ENCODE data around the gene TRIM74.
"Not testable (repeated sequence)": the region's sequence is repeated elsewhere in the genome, so short reads cannot be mapped to it uniquely, and the experiment has no call there.

TRIM74 gene

DNA sequence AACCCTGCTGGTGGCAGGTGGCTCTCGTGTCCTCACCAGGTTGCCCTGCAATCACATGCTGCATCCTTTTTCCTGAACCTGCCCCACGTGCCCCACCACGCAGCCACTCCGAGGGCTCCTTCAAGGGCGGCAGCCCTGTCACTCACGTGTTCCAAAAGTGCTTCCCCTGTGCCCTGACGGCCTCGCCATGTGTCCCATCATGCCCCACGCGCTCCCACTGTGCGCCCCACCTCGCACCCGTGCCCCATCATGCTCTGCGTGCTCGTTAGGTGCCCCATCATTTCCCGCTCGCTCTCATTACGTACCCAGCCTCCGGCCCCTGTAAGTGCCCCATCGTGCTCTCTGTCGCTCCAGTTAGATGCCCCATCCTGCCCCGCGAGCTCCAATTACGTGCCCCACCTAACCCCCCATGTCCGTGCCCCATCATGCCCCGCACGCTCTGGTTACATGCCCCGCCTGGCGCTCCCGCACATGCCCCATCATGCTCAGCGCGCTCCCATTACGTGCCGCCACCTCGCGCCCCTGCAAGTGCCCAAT is at the start of gene TRIM74:
Gene TRIM74, minus strand, starts transcription at position 487 of the 537 bp plus-strand sequence. CDS start 3,309 bp downstream, outside the sequence.
- DNase-seq (ENCODE audit: low read depth), result not testable (repeated sequence)

DNA sequence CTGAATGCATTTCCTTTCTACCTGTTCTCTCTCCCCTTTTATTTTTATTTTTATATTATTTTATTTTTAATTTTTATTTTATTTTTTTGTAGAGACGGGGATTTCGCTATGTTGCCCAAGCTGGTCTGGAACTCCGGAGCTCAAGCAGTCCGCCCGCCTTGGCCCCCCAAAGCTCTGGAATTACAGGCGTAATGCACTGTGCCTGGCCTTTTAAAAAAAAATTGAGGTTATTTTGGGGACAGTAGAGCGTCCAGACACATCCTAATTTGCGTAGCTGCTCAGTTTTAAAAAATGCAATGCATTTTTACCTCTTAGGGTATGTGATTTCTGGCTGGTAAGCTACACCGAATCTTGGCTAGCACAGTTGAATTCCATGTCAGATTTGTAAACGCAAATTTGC is 37.2 kb upstream of the TRIM74 start:
- DNase-seq (ENCODE audit: low read depth), result not testable (repeated sequence)

- peak; percentile 74 for DNase-seq (ENCODE audit: low read depth)
Observed at GRCh38 chr7:73005693-73006447, 36.6 kb upstream of the TRIM74 start.

- not testable (repeated sequence) for DNase-seq (ENCODE audit: low read depth)
Observed at GRCh38 chr7:73005356-73005692, 36.1 kb upstream of the TRIM74 start.

- DNase-seq (ENCODE audit: low read depth), result not testable (repeated sequence)
Observed at GRCh38 chr7:72997887-72998468, 28.7 kb upstream of the TRIM74 start.

DNA sequence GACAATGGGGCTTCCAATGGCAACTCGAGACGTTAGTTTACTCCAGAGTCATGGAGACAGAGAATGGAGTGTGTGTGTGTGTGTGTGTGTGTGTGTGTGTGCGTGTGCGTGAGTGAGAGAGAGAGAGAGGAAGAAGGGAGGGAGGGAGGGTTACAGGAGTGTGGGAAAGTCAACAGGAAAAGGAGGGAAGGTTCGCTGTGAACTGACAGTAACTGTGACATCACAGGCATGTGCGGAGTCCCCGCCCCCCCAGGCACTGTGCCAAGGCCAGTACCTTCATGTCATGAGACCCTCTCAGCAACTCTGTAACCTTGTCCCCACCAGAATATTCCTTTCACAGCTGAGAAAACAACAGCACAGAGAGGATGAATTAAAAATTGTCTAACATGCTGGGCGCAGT is 28.2 kb upstream of the TRIM74 start:
- not testable (repeated sequence) for DNase-seq (ENCODE audit: low read depth)

GRCh38 chr7:72995484-72995883 is 26.2 kb upstream of the TRIM74 start:
- not testable (repeated sequence) for DNase-seq (ENCODE audit: low read depth)

GRCh38 chr7:72990146-72990913 is 21.1 kb upstream of the TRIM74 start:
- DNase-seq (ENCODE audit: low read depth), result not testable (repeated sequence)

DNA sequence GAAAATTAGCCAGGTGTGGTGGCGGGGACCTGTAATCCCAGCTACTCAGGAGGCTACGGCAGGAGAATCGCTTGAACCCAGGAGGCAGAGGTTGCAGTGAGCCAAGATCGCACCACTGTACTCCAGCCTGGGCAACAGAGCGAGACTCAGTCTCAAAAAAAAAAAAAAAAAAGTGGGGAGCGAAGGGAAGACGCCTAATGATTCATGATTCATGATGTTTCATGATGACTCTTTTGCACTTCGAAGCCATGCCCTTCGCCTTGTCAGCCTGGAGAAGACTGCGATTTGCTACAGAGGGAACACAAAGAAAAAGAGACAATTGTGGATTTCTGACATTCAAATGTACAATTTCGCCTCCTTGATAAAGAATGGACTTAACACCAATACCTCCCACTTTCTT is 12.8 kb upstream of the TRIM74 start:
- DNase-seq (ENCODE audit: low read depth), result not testable (repeated sequence)

- not testable (repeated sequence) for DNase-seq (ENCODE audit: low read depth)
Observed at GRCh38 chr7:72980382-72980781, 11.1 kb upstream of the TRIM74 start.

GRCh38 chr7:72976434-72976833 is 7.2 kb upstream of the TRIM74 start:
- not testable (repeated sequence) for DNase-seq (ENCODE audit: low read depth)

- DNase-seq (ENCODE audit: low read depth), result not testable (repeated sequence)
Observed at GRCh38 chr7:72975656-72976286, 6.5 kb upstream of the TRIM74 start.

DNA sequence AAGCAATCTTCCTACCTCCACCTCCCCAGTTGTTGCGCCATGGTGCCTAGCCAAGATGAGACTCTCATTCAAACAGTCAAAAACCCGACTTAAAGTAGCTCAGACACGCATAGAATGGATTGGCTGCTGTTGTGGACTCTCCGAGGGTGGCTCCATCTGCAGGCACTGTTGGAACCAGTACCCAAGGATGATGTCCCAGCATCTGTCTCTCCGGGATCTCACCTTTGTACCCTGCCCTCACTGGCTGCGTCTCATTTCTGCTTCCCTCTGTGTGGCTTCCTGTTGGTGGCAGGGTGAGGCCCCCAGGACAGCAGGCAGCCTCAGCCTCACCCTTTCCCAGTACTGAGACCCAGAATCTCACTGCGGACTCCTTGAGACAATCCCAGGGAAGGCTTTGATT is 5.5 kb upstream of the TRIM74 start:
- not testable (repeated sequence) for DNase-seq (ENCODE audit: low read depth)

GRCh38 chr7:72971505-72971904 is 2.2 kb upstream of the TRIM74 start:
- not testable (repeated sequence) for DNase-seq (ENCODE audit: low read depth)

DNA sequence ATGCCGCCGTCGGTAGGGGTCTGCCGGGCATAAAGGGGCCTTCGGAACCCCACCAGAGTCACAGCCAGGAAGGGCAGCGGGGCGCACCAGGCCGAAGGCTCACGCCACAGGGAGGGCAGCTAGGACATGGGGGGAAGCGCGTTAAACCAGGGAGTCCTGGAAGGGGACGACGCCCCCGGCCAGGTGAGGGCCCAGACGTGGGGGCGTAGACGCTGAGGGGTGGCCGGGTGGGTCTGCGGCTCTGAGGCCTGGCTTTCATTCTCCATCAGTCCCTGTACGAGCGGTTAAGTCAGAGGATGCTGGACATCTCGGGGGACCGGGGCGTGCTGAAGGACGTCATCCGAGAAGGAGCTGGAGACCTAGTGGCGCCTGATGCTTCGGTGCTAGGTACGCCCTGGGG is 422 bp upstream of the TRIM74 start:
- not testable (repeated sequence) for DNase-seq (ENCODE audit: low read depth)

- DNase-seq (ENCODE audit: low read depth), result not testable (repeated sequence)
Observed at GRCh38 chr7:72966892-72967291, 2.4 kb downstream of the TRIM74 start.

- DNase-seq (ENCODE audit: low read depth), result not testable (repeated sequence)
Observed at GRCh38 chr7:72965186-72965975, 3.9 kb downstream of the TRIM74 start.

- DNase-seq (ENCODE audit: low read depth), result not testable (repeated sequence)
Observed at GRCh38 chr7:72963056-72963455, 6.2 kb downstream of the TRIM74 start.

DNA sequence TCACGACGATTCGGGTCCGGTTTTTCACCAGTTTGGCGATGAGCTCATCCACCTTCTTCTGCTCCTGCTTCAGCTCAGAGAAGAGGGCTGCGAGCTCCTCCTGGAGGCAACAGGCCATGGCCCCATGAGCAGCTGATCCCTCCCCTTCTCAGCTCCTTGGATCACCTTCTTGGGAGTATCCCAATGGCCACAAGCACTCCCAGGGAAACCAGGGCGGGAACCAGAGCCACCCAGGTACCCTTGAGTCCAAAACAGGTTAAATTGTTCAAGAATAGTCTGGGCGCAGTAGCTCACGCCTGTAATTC is 8.0 kb downstream of the TRIM74 start:
- DNase-seq (ENCODE audit: low read depth), result not testable (repeated sequence)

GRCh38 chr7:72960626-72961345 is 8.5 kb downstream of the TRIM74 start:
- DNase-seq (ENCODE audit: low read depth), result not testable (repeated sequence)

- DNase-seq (ENCODE audit: low read depth), result not testable (repeated sequence)
Observed at GRCh38 chr7:72960029-72960428, 9.2 kb downstream of the TRIM74 start.
